IPS-NIHi7 (cell line): Measurements from ENCODE around the gene TOP3A.

Experiments used
- DNase-seq: peaks from one replicate; pipeline ENCODE4 v3.0.0; 2012; ENCODE audit warnings: mixed read lengths; ENCODE audit errors: extremely low spot score

Gene TOP3A

DNA sequence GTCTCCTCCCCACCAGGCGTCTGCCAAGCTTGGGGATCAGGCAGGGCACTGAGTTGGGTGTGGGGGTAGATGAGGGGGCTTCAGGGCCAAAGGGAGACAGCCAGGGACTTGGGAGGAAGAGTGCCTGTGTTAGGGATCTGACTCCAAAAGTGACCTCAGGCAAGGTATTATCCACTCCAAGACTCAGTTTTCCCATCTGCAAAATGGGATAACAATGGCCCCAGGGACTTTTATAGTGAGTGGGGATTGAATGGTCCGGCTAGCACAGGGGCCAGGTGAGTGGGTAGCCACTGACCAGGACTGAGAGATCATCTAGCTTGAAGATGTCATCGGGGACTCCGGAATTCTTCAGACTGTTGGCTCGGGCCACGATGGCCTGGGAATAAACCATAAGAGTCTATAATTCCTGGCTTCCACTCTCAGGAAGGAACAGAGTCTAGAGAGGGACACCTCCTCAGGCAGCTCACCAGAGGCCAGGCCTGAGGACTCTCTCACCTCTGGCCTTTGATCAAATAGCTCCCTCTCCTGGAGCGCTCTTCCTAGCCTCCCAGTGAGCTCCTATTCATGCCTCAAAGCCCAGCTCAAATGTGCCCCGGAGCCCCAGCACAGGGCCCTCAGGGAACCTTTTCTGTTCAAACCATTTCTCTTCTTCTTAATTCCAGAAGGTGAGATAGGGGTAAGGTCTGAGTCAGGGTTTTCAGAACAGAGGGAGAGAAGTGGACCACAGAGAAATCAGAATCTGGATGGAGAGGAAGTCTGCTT, 59.7 kb downstream of the TOP3A start:
- no peak for DNase-seq

DNA sequence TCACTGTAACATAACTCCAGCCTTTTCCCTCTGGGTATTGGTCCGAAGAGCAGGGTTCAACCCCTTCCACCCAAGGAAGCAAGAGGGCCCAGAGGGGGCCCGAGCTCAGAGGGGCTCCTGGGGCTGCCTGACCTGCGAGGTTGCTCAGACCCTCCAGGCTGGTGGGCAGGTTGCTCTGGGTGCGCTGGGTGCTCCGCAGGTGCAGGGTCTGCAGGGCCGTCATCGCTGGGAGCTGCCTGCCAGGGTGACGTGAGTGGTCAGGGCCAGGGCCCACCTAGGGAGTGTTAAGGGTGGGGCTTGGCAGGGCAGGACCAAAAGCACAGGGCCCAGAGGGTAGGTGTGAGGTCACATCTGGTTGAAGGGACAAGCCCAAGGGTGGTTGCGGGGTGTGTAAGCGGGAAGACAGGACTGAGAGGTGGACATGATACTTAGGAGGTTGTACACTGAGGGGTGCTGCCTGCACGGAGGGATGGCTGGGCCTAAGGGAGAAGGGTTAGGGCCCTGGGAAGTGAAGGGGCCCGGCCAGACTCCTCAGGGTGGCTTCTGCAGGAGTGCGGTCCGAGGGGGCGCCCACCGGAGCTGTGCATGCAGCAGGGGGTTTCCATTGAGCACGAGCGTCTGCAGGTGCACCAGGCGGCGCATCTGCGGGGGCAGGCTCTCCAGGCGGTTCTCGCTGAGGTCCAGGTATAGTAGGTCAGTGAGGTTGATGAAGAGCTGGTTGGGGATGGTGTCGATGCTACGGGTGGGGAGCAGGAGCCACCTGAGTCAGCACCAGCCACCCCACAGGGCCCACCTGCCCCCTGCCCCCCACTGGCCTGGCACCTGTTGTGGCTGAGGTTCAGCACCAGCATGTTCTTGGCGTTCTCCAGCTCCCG, 60.6 kb downstream of the TOP3A start:
- no peak for DNase-seq

DNA sequence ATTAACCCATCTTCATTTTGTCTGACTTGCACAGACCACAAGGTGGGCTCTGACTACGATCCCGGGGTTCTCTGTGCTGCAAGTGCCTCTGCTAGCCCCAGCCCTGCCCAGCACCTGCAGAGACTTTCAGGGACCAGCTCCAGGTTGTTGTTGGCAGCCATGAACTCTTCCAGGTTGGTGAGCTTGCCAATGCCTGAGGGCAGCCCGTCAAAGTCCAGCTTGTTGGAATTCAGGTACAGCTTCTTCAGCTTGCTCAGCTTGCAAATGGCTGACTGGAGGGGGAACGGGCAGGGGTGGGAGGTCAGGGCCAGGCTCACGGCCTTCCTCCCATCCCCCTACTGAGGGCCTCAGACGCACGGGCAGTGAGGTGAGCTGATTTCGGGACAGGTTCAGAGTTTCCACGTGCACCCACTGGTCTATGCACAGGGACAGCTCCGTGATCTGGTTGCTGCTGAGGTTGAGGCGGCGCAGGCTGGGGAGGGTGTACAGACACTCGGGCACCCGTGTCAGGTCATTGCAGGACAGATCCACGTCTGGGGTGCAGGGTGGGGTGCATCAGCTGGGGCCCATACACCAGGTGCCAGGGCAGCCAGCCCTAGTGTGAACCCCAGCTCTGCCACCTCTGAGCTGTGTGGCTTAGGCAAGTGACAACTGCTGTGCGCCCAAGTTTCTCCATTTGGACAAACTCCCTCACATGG, 61.5 kb downstream of the TOP3A start:
- no peak for DNase-seq

DNA sequence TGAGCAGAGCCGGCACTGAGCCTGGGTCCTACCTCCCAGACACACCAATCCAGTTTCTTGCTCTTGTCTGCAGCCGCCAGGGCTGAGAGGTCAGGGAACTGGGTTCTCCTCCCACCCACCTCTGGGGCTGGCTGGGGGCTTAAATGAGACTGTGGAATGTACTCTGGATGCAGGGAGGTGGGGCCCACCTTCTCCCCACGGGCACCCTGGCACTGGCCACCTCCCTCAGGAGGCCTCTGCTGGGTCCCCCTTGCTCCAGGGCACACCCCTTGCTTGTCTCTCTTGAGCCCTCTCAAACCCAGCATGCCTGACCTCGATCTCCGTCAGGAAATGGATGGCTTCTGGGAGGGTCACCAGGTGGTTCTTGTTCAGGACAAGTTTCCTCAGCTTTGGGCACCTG, 62.6 kb downstream of the TOP3A start:
- DNase-seq: no peak

DNA sequence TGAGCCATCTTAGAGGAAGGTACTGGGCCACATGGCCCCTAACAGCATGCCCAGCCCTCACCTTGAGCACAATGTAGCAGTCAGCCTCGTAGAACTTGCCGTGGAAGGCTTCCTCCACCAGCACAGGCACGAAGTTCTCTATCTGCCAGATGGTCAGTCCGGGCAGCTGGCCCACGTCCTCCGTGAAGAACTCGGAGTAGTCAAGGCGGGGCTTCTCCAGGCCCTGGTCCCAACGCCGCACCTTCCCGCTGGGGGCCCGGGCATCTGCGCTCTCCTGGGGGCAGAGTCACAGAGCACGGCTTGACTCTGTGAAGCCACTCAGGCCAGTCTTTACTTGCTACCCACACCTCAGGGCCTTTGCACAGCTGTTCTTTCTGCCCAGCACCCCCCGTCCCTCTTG, 63.6 kb downstream of the TOP3A start:
- DNase-seq: no peak

- no peak for DNase-seq
Observed at GRCh38 chr17:18250708-18251107, 64.1 kb downstream of the TOP3A start.

DNA sequence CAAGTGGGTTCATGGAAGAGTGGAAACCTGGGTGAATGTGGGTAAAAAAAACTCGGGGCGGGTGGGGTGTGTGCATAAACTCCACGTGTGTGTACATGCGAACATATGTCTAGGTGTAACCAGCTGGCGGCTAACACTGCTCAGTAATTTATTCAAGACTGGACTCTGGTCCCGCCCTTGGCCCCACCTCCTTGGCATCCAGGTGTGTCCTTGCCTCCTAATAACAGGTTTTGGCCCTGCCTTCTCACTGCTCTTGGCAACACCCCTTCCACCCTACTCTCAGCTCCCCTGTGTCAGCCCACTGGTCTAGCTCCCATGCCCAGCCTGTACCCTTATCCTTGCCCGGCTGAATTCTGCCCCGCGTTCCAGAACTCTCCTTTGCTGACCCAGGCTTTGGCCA, 64.5 kb downstream of the TOP3A start:
- no peak for DNase-seq

DNA sequence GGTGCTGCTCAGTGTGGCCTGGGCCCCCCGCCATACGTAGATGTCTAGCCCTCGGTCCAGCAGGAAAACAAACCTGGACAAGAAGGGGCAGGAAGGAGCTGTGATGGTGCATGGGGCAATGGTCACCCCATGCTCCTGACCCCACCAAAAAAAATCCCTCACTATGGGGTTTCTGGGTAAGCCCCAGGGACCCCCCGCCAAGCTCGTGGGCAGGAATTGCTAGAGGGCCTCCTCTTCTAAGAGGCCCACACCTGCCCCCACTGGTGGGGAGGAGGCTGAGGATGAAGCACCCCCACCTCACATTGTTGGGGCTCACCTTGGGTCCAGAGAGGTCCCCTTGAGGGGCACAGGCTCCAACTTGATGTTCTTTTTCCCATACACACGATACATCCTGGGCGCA, 66.0 kb downstream of the TOP3A start:
- DNase-seq: no peak

DNA sequence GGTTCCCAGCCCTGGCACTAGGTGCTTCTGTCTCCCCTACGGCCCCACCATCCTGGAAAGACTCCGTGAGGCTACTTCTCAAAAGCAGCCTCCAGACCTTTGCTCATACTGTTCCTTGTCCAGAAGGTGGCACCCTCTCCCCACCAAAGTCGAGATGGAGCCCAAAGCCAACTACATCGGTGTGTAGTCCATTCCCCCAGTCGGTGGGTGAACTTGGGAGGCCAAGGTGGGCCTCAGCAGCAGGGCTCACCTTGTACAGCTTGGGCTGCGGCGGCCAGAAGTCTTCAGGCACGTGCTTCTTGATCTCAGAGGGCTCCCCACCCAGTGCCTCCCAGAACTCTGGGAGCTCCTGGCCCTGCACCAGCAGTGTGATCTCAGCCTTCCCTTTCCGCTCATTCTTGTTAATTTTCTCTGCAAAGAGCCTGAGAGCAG, 66.5 kb downstream of the TOP3A start:
- peak; percentile 83 for DNase-seq

GRCh38 chr17:18247613-18248001, 67.2 kb downstream of the TOP3A start:
- no peak for DNase-seq

- DNase-seq: peak; percentile 97
Observed at GRCh38 chr17:18246880-18247612, 67.7 kb downstream of the TOP3A start.

DNA sequence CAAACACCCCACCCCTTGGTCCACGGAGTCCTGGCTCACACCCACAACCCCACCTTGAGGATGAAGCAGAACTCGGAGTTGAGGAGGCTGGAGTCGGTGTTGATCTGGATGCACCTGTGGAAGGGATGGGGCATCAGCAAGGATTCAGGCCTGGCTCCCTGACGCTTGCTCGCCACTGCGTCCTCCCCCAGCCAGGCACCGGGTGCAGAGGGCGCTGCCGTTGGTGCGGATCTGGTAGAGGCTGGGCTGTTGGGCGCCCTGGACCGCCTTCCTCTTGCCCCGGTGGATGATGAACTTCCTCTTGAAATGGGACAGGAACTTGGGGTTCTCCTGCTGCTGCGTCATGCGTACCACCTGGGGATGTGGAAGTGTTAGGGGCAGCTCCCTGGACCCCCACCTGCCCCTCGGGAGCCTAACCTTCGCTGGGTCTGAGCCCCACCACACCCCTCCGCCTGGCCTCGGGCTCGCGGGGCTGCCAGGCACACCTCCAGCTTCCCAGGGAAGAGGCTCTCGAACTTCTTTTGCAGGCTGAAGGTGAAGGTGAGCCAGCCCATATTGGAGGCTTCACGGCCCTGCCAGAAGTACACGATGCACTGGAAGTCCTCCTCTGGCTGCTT, 68.6 kb downstream of the TOP3A start:
- DNase-seq: no peak

DNA sequence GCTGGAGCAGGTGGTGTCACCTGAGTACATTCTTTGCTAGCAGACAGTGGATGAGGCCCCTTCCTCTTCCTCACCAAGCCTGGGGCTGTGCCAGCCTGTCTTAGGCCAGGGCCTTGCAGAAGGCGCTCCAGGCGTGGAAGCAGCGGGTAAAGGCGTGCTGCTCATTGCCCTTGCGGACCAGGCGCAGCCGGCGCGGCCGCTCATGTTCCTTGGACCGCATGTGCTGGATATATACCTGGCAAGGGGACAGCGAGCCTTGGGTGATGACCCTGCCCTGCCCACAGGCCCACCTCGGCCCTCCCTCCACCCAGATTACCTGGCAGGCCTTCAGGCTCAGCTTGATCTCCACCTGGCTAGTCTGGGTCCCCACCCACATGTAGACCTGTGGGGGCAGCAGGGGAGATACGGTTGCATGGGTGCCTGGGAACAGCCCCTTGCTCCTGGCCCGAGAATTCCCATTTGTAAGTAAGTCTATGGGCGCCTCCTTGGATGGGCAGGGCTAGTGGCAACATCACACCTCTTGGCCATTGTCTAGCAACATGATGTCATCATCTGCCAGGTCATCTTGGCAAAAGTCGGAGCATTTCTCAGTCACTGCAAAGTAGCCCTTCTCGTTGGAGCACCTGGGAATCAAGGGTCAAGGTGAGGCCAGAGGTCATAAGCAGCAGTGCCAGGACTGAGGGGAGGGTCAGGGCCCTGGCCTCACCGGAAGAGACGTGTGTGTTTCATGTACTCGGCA, 69.6 kb downstream of the TOP3A start:
- no peak for DNase-seq

- no peak for DNase-seq
Observed at GRCh38 chr17:18241229-18241871, 73.4 kb downstream of the TOP3A start.

DNA sequence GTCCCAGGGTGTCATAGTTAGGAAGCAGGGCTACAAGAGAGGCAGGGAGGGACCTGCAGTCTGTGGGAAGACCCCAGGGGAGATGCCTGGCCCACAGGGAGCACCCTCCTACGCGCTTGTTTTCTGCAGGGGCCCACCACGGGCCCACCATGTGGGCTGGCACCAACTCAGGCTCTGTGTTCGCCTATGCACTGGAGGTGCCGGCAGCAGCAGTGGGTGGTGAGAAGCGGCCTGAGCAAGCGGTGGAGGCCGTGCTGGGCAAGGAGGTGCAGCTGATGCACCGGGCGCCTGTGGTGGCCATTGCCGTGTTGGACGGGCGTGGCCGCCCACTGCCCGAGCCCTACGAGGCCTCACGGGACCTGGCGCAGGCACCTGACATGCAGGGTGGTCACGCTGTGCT, 74.3 kb downstream of the TOP3A start:
- no peak for DNase-seq

DNA sequence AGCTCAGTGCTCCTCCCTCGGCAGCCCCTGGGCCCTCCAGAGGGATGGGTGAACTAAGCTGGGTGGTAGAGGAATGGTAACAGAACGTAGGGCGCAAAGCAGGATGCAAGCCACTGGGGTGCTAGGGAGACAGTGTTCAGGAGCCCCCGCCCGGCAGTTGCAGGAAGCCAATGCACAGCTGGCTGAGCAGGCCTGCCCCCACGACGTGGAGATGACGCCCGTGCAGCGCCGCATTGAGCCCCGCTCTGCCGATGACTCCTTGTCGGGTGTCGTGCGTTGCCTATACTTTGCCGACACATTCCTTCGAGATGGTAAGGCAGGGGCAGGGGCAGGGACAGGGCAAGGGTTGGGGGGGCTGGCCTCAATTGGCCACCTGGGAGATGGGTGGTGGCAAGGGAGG, 76.5 kb downstream of the TOP3A start:
- no peak for DNase-seq

GRCh38 chr17:18237461-18237860, 77.3 kb downstream of the TOP3A start:
- no peak for DNase-seq

GRCh38 chr17:18236494-18236893, 78.3 kb downstream of the TOP3A start:
- DNase-seq: no peak

DNA sequence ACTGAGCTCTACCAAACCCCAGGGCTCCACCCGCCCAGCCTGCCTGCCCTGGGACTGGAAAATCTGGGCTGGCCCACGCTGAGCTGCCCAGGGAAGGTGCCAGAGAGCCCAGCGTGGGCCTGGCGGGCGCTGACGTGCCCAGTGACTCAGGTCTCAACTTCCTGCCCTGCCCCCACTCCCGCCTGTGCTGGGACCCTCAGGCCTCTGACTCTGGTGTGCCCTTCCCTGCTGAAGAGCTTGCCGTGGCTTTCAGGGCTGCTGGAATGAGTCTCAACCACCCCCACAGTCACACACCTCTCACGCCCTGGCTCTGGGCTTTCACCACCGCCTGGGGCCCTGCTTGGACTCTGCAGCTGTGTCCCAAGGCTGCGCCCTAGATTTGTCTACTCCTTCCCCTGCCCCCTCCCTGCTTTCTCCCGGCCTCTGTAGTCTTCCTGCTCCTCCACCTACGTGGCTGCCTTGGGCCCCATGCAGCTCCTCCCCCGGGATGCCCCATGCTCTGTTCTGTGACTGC, 79.0 kb downstream of the TOP3A start:
- no peak for DNase-seq

- no peak for DNase-seq
Observed at GRCh38 chr17:18234853-18235380, 79.9 kb downstream of the TOP3A start.
